T-helper 9 cell (primary cell): ENCODE data around the gene DYNLT1.

Source experiments
- DNase-seq: peaks from one replicate; pipeline ENCODE4 v3.0.0-alpha.2; 2020

DYNLT1 gene

DNA sequence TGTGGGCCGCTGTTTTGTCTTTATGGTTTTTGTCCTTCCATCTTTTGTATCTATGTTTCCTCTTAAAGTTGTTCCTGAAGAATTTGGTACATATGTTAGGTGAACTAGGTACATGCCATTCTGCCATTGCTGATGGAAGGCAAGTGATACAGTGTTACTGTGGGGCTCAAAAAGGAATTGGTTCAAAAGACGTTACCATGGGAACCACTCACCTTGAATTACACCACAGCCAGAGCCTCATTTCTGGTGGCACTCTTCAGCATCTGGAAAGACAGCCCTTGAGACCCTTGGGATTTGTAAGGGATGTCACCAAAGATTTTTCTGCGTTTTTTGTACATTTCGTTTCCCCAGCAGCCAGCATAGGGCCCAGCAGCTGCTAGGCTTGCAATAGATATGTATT, 52.7 kb downstream of the DYNLT1 start:
- no peak for DNase-seq

DNA sequence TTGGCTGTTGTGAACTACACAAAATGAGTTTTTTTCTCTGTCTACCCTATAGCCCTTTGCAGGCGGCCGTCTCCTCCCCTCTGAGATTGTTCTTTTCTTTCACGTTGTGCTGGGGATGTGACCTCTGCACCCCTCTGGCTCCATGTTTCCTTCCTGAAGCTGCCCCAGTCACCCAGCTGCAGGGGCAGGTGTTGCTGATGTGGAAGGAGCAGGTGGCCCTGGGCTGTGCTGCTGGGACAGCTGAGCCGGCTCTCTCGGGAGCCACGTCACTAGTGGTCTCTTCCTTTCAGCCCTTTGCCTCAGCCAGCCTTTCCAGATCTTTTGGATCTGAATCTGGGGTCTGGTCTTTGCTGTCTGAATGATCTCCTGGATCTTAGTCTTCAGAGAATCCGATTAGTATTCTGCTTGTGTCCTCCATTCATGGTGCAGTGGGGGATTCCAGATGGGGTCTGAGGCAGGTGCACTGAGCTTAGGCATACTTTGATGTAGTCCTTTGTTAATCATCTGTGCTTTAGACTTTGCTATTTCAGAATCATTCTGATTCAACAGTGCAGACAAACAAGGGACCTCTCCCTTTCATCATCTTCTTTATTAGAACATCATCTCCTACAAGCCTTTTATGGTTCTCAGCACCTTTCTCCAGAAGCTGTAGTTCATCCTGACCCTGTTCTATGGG, 53.3 kb downstream of the DYNLT1 start:
- no peak for DNase-seq

GRCh38 chr6:158589366-158589765, 55.2 kb downstream of the DYNLT1 start:
- DNase-seq = no peak

DNA sequence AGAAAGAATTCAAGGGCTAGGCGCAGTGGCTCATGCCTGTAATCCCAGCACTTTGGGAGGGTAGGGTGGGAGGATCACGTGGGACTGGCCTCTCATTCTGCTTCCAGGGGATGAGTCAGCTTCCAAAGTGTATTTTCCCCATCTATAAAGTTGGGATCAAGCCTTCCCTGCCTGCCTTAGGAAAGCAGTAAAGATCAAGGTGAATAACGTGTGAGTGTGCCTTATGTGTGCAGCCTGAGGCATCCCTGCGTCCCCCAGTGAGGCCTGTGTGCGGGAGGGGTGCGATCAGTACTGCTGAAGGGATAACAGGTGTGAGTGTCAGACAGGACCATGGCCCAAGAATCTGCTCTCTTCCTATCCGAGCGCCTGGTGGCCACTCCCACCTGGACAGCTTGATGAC, 57.9 kb downstream of the DYNLT1 start:
- DNase-seq = no peak
